GM19438 (cell line): ENCODE data around the gene IFNE.

Experiments used
- ATAC-seq: cut with Tn5 transposase; IDR thresholded peaks from one replicate; pipeline ENCODE4 v1.9.1; 2021; ENCODE audit warnings: low read depth; ENCODE audit not compliant: unreplicated experiment

IFNE gene

DNA sequence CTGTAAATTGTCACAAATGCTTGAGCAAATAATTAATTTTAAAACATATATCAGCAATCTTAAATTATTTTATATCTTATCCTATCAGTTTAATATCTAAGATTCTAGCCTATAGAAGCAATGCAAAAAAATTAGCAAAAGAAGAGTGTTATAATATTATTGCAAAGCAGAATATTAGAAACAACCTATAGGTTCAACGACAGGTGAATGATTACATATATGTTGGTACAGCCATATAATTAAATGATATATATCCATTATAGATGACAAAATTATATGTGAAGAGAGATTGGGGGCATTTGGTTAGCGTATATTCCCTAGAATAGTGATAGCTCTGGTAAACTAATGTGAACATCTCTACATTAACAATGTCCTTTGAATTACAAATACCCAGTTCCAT lies at the start of gene IFNE:
Gene IFNE, minus strand, starts transcription at position 101 of the 400 bp plus-strand sequence. CDS start 619 bp downstream, outside the sequence.
- ATAC-seq, result no peak

DNA sequence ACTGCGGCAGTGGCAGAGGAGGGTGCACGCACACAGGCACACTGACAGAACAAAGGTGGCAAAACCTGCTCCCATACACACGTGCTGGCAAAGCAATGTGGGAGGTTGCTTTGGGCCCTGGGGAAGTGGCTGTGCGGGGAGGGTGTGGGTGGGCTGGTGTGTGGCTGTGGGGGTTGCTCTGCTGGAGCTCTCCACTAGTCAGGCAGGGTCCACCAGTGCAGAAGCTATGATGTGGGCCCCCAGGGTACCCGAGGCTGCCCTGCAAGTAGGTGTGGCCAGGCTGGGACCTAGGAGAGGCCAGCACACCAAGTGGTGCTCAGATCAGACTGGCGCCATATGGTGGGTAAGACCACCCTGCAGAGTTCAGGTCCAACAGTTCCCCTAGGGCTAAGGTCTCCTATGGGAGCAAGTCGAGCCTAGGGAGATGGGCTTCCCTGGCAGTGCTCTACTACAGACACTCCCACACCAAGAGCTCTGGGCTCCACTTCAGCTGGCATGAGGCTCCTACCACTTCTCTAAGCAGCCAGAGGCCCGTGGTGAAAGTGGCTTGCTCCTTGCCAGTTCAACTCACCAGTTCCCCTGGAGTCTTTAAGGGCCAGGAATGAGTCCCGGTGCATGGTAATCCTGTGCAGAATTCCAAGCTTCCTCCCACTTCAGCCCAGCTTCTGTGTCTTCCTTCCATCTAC lies 46.2 kb upstream of the IFNE start:
- no peak for ATAC-seq

GRCh38 chr9:21527579-21527978 lies 45.5 kb upstream of the IFNE start:
- ATAC-seq, result no peak

DNA sequence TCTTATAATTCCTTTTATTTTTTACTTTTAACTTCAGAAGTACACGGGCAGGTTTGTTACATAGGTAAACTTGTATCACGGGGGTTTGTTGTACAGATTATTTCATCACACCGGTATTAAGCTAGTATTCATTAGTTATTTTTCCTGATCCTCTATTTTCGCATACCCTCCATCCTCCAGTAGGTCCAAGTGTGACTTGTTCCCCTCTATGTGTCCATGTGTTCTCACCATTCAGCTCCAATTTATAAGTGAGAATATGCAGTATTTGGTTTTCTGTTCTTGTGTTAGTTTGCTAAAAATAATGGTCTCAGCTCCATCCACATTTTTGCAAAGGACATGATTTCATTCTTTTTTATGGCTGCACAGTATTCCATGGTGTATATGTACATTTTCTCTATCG lies 43.1 kb upstream of the IFNE start:
- ATAC-seq, result no peak

DNA sequence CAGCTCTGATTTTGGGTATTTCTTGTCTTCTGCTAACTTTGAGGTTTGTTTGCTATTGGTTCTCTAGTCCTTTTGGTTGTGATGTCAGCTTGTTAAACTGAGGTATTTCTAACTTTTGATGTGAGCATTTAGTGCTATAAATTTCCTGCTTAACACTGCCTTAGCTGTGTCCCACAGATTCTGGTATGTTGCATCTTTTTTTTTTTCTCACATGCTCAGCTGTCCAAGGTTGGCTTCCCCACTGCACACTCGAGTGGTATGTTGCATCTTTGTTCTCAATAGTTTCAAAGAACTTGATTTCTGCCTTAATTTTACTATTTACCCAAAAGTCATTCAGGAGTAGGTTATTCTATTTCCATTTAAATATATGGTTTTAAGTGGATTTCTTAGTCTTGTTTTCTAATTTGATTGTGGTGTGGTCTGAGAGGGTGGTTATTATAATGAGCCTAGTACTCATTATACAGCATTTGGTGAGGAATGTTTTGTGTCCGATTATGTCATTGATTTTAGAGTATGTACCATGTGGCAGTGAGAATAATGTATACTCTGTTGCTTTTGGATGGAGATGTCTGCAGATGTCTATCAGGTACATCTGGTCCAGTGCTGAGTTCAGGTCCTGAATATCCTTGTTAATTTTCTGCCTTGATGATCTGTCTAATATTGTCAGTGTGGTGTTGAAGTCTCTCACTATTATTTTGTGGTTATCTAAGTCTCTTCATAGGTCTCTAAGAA lies 42.2 kb upstream of the IFNE start:
- no peak for ATAC-seq

DNA sequence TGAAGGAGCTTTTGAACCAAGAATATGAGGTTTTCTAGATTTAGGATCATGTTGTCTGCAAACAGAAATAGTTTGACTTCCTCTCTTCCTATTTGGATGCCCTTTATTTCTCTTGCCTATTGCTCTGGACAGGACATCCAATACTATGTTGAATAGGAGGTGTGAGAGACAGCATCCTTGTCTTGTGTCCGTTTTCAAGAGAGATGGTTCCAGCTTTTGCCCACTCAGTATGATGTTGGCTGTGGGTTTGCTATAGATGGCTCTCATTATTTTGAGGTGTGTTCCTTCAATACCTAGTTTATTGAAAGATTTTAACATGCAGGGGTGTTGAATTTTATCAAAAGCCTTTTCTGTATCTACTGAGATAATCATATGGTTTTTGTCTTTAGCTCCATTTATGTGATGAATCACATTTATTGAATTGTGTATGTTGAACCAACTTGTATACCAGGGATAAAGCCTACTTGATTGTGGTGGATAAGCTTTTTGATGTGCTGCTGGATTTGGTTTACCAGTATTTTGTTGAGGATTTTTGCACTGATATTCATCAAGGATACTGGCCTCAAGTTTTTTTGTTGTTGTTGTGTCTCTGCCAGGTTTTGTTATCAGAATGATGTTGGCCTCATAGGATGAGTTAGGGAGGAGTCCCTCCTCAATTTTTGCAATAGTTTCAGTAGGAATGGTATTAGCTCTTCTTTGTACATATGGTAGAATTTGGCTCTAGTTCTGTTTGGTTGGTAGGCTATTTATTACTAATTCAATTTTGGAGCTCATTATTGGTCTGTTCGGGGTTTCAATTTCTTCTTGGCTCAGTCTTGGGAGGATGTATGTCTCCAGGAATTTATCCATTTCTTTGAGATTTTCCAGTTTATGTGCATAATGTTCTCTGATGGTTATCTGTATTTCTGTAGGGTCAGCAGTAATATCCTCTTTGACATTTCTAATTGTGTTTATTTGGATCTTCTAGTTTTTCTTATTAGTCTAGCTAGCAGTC lies 41.2 kb upstream of the IFNE start:
- no peak for ATAC-seq

DNA sequence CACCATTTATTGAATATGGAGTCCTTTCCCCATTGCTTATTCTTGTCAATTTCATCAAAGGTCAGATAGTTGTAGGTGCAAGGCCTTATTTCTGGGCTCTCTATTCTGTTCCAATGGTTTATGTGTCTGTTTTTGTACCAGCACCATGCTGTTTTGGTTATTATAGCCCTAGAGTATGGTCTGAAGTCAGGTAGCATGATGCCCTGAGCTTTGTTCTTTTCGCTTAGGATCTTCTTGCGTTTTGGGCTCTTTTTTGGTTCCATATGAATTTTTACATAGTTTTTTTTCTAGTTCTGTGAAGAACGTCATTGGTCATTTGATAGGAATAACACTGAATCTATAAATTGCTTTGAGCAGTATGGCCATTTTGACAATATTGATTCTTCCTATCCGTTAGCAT lies 40.2 kb upstream of the IFNE start:
- ATAC-seq, result no peak

DNA sequence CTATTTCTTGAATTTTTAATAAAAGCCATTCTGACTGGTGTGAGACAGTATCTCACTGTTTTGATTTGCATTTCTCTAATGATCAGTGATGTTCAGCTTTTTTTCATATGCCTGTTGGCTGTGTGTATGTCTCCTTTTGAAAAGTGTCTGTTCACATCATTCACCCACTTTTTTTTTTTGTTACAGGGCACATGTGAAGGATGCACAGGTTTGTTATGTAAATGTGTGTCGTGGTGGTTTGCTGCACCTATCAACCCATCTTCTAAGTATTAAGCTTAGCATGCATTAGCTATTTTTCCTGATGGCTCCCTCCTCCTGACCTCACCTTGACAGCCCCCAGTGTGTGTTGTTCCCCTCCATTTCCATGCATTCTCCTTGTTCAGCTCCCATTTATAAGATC lies 39.3 kb upstream of the IFNE start:
- no peak for ATAC-seq

- ATAC-seq, result no peak
Observed at GRCh38 chr9:21520501-21521228, 38.6 kb upstream of the IFNE start.

- no peak for ATAC-seq
Observed at GRCh38 chr9:21519855-21520434, 37.8 kb upstream of the IFNE start.

DNA sequence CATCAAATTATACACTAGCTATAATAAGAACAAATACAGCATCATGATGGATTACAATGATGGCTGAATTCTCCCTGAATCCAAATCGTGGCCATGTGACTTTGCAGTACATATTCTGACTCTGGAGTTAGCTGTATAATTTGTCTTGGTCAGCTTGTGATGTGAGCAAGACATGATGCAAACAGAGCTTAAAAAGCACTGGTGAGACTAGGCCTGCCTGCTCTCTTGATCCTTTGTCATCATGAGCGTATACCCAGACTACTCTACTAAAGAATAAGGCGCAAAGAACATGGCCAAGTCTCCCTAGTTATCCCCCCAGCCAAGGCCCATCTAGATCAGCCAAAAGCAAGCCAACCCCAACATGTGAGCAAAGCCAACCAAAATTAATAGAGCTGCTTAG lies 34.7 kb upstream of the IFNE start:
- ATAC-seq, result no peak

DNA sequence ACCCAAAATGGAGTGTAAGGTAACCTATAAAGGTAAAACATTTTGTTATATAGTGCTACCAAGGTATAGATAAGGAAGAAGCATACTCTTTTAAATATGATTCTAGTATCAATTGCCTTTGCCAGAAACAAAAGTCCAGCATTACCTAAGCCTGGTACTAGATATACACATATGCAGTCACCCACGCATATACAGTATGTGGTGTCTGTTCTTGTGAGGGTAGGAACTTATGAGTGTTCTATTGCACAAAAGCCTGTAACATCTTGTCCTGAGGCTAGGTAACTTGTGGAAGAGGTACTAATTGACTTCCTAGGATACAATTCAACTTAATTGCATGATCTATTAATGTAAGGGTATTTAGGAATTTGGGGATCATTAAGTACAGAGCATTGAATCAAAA lies 31.3 kb upstream of the IFNE start:
- ATAC-seq, result no peak

DNA sequence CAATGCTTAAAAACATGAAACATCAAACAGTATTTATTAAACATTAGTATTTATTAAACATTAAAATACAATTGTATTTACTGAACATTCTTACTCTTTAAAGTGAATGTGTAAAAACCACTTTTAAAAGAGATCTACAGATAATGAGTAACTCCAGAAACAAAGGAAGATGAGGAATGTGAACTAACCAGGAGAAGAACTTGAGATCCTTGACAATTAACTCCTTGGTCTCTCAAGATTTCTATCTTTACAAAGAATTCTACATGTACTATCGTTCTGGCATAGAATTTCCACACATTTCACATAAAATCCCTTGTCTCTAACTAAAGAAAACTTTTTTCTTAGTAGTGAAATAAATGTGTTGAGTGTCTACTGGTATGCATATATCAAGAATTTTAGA lies 28.7 kb upstream of the IFNE start:
- ATAC-seq, result no peak

- no peak for ATAC-seq
Observed at GRCh38 chr9:21507483-21507790, 25.3 kb upstream of the IFNE start.

GRCh38 chr9:21506626-21507482 lies 24.7 kb upstream of the IFNE start:
- ATAC-seq, result no peak

DNA sequence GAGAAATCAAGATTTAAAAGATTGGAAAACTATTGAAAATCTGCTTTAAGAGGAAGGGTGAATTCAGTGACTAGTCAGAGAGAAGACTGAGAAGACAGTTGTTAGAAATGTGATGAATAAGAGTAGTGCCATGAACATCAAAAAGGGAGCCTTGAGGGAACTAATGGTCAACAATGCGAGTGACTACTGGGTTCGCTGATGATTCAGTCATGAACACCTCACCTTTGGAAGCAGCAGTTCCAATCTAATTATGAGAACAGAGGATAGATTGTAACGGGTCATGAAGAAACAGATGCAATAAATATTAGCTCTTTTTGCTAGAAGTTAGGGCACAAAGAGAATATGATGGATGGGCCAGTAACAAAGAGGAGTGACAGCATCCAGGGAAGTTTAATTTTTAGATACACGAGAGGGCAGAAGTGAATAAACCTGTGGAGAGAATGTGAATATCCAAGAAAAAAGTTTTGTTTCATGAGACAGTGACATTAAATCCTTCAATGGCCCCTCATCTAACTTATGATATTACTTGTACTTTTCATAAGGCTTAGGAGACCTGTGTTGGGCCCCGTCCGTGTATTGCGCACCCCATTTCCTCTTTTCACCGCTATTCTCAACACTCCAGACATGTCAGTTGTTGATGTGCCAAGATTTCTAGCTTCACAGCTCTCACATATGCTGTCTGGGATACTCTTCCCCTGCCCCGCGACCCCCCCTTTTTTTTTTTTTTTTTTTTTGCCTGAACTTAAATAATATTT lies 23.5 kb upstream of the IFNE start:
- no peak for ATAC-seq

DNA sequence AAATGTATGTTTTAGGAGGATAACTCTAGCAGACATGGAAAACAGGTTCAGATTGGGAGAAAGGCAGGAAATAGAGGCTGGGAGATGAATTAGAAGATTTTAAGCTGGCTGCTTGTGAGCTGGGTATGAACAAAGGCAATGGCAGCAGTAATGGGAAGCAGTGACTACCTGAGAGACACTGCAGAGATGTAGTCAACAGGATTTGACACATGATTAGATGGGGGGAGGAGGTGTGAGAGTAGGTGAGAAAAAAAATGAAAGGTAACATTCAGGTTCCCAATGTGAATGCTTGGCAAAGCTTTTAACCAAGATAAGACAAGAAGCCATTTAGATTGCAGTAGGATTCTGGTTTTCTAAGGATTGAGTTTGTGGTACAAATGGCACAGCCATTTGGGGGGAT lies 22.8 kb upstream of the IFNE start:
- ATAC-seq, result no peak

GRCh38 chr9:21504113-21504512 lies 22.0 kb upstream of the IFNE start:
- no peak for ATAC-seq

DNA sequence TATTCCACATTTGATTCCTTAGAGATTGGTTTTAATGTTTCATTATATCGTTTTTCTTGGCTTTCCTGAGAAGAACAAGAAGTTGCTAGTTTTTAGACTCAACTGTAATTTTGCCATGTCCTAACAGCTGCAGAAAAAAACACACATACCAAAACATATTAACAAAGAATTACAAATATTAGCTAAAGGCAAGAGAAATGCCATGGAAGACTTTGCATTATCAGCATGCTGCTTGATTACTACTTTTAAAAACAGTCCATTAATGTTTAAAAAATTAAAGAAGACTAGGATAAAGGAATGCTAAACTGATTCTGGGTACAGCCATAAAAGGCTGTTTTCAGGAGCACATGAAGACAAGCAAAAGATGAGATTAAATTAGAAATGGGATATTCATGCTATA lies 20.5 kb upstream of the IFNE start:
- no peak for ATAC-seq
